ENCODE data around the gene ANKH.

DNA sequence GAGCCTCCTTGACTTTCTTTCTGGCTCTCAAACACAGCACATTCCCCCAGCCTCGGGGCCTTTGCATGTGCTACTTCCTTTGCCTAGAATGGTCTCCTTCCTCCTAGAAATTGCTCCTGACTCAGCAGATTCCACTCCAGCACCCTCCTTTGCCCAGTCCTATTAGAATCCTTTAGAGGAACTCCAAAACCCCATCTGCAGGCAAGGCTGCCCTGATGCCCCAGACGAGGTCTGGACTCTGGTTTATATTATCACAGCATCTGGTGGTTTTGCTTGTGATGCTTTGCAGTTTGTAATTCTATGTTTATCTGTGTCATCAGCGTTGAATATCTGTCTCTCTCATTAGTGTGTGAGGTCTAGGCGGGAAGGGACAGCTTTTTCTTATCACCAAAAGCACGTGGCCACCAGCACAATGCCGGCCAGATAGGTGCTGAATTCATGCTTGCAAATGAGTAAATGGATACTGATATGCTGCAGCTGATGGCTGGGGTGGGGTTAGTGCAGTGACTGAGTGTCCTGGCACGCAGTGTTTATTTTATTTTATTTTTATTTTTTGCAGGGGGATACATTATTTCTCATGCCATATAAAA, 30.0 kb upstream of the ANKH start:
- TF ChIP-seq CTCF (IDR thresholded peaks at IDR 0.05 in 8 of 11, conservative IDR thresholded peaks at IDR 0.05 in 3 of 11) (no peak), POLR2AphosphoS5 (IDR thresholded peaks at IDR 0.05) (no peak), POLR2A (IDR thresholded peaks at IDR 0.05) (no peak)
